IPS-20b (cell line): ENCODE data around the gene AFAP1L2.

ENCODE experiments used
- H3K27ac ChIP-seq: one replicate; pipeline ENCODE4 v1.5.1; 2013; ENCODE audit warnings: low read length
- H3K27me3 ChIP-seq: 2 replicates; pipeline ENCODE4 v1.6.1; 2013; ENCODE audit warnings: mild to moderate bottlenecking, low read length, inconsistent platforms; ENCODE audit not compliant: insufficient read depth
- H3K36me3 ChIP-seq: 2 replicates; pipeline ENCODE4 v1.6.1; 2013; ENCODE audit warnings: low read depth, mild to moderate bottlenecking, inconsistent platforms, low read length, moderate library complexity; ENCODE audit not compliant: insufficient read depth
- H3K4me1 ChIP-seq: 2 replicates; pipeline ENCODE4 v1.6.1; 2013; ENCODE audit warnings: mild to moderate bottlenecking, control low read depth, inconsistent platforms, low read length, moderate library complexity; ENCODE audit not compliant: insufficient read depth
- H3K4me3 ChIP-seq: 2 replicates; pipeline ENCODE4 v1.5.1; 2013; ENCODE audit warnings: mild to moderate bottlenecking, low read length, inconsistent platforms
- H3K9ac ChIP-seq: 2 replicates; pipeline ENCODE4 v1.6.1; 2013; ENCODE audit warnings: low read depth, mild to moderate bottlenecking, inconsistent platforms, low read length, moderate library complexity
- H3K9me3 ChIP-seq: 2 replicates; pipeline ENCODE4 v1.6.1; 2013; ENCODE audit warnings: mild to moderate bottlenecking, low read depth, low read length, inconsistent platforms; ENCODE audit not compliant: insufficient read depth

AFAP1L2 gene

GRCh38 chr10:114370199-114370598, 34.1 kb downstream of the AFAP1L2 start:
- Histone ChIP-seq H3K9me3 (no peaks in the 10 kb centered on the region), H3K9ac (no peak overlapping the region), H3K4me1 (no peaks in the 10 kb centered on the region), H3K36me3 (no peaks in the 10 kb centered on the region), H3K4me3 (no peak overlapping the region), H3K27ac (no peak overlapping the region), H3K27me3 (no peaks in the 10 kb centered on the region)

GRCh38 chr10:114368057-114368391, 36.3 kb downstream of the AFAP1L2 start:
- H3K4me3 ChIP-seq: no peak overlapping the region
- H3K27ac ChIP-seq: no peak overlapping the region
- no peaks in the 10 kb centered on the region for H3K9me3 ChIP-seq
- H3K27me3 ChIP-seq: no peaks in the 10 kb centered on the region
- no peak overlapping the region for H3K9ac ChIP-seq
- no peaks in the 10 kb centered on the region for H3K36me3 ChIP-seq
- H3K4me1 ChIP-seq: no peaks in the 10 kb centered on the region

- Histone ChIP-seq H3K27ac (no peak overlapping the region), H3K4me3 (no peak overlapping the region), H3K9ac (no peak overlapping the region), H3K9me3 (no peaks in the 10 kb centered on the region), H3K27me3 (no peaks in the 10 kb centered on the region), H3K4me1 (no peaks in the 10 kb centered on the region), H3K36me3 (no peaks in the 10 kb centered on the region)
These were observed 36.8 kb downstream of the AFAP1L2 start for GRCh38 chr10:114367351-114368056.

GRCh38 chr10:114364726-114365125, 39.6 kb downstream of the AFAP1L2 start:
- Histone ChIP-seq H3K27me3 (no peaks in the 10 kb centered on the region), H3K9ac (no peak overlapping the region), H3K4me1 (peaks cover 4% of the 10 kb centered on the region), H3K27ac (no peak overlapping the region), H3K9me3 (no peaks in the 10 kb centered on the region), H3K36me3 (no peaks in the 10 kb centered on the region), H3K4me3 (no peak overlapping the region)

GRCh38 chr10:114363745-114364454, 40.4 kb downstream of the AFAP1L2 start:
- Histone ChIP-seq H3K9ac (no peak overlapping the region), H3K36me3 (no peaks in the 10 kb centered on the region), H3K4me1 (peaks cover 12% of the 10 kb centered on the region), H3K27ac (no peak overlapping the region), H3K4me3 (no peak overlapping the region), H3K27me3 (no peaks in the 10 kb centered on the region), H3K9me3 (no peaks in the 10 kb centered on the region)

GRCh38 chr10:114362826-114363355, 41.4 kb downstream of the AFAP1L2 start:
- Histone ChIP-seq H3K9me3 (no peaks in the 10 kb centered on the region), H3K4me3 (no peak overlapping the region), H3K9ac (no peak overlapping the region), H3K27ac (no peak overlapping the region), H3K36me3 (no peaks in the 10 kb centered on the region), H3K27me3 (no peaks in the 10 kb centered on the region), H3K4me1 (peaks cover 13% of the 10 kb centered on the region)

GRCh38 chr10:114359953-114360345, 44.4 kb downstream of the AFAP1L2 start:
- no peaks in the 10 kb centered on the region for H3K9me3 ChIP-seq
- H3K27me3 ChIP-seq: no peaks in the 10 kb centered on the region
- H3K27ac ChIP-seq: no peak overlapping the region
- no peak overlapping the region for H3K9ac ChIP-seq
- no peak overlapping the region; the same call in 1 of the 2 replicates for H3K4me3 ChIP-seq
- H3K4me1 ChIP-seq: peaks cover 13% of the 10 kb centered on the region
- H3K36me3 ChIP-seq: no peaks in the 10 kb centered on the region

GRCh38 chr10:114359041-114359952, 45.0 kb downstream of the AFAP1L2 start:
- no peaks in the 10 kb centered on the region for H3K9me3 ChIP-seq
- no peaks in the 10 kb centered on the region for H3K27me3 ChIP-seq
- peak overlapping the region; percentile 17; the same call in 1 of the 2 replicates for H3K4me3 ChIP-seq
- peaks cover 13% of the 10 kb centered on the region for H3K4me1 ChIP-seq
- H3K9ac ChIP-seq: no peak overlapping the region
- H3K27ac ChIP-seq: no peak overlapping the region
- no peaks in the 10 kb centered on the region for H3K36me3 ChIP-seq

- no peaks in the 10 kb centered on the region for H3K27me3 ChIP-seq
- H3K4me3 ChIP-seq: no peak overlapping the region
- H3K9me3 ChIP-seq: no peaks in the 10 kb centered on the region
- H3K36me3 ChIP-seq: no peaks in the 10 kb centered on the region
- no peak overlapping the region for H3K27ac ChIP-seq
- H3K4me1 ChIP-seq: peaks cover 13% of the 10 kb centered on the region
- no peak overlapping the region for H3K9ac ChIP-seq
These were observed 46.7 kb downstream of the AFAP1L2 start for GRCh38 chr10:114357515-114357996.

- peaks cover 13% of the 10 kb centered on the region for H3K4me1 ChIP-seq
- no peaks in the 10 kb centered on the region for H3K27me3 ChIP-seq
- no peaks in the 10 kb centered on the region for H3K36me3 ChIP-seq
- no peaks in the 10 kb centered on the region for H3K9me3 ChIP-seq
- no peak overlapping the region for H3K4me3 ChIP-seq
- no peak overlapping the region for H3K27ac ChIP-seq
- H3K9ac ChIP-seq: no peak overlapping the region
These were observed 47.4 kb downstream of the AFAP1L2 start for GRCh38 chr10:114356751-114357514.

GRCh38 chr10:114356126-114356525, 48.2 kb downstream of the AFAP1L2 start:
- no peak overlapping the region for H3K4me3 ChIP-seq
- H3K9me3 ChIP-seq: no peaks in the 10 kb centered on the region
- H3K27ac ChIP-seq: no peak overlapping the region
- H3K27me3 ChIP-seq: no peaks in the 10 kb centered on the region
- H3K36me3 ChIP-seq: no peaks in the 10 kb centered on the region
- no peak overlapping the region for H3K9ac ChIP-seq
- peaks cover 14% of the 10 kb centered on the region for H3K4me1 ChIP-seq
